ACHN (cell line): ENCODE data around the gene IL19.
A peak's percentile ranks its signal among the peaks of the same experiment; 100 is the strongest.
"Not testable (repeated sequence)": the region's sequence is repeated elsewhere in the genome, so short reads cannot be mapped to it uniquely, and the experiment has no call there.

ENCODE experiments used
- DNase-seq: peaks from one replicate; pipeline ENCODE4 v3.0.0-alpha.2; 2015
- in situ Hi-C: cut with HindIII; loops from 2 replicates; pipeline ENCODE4 v1.10.0; 2017; ENCODE audit warnings: low sequenced_read_pairs, low pct_ligation_motif_present, low pct_unique_long_range_greater_than_20kb

The IL19 gene

DNA sequence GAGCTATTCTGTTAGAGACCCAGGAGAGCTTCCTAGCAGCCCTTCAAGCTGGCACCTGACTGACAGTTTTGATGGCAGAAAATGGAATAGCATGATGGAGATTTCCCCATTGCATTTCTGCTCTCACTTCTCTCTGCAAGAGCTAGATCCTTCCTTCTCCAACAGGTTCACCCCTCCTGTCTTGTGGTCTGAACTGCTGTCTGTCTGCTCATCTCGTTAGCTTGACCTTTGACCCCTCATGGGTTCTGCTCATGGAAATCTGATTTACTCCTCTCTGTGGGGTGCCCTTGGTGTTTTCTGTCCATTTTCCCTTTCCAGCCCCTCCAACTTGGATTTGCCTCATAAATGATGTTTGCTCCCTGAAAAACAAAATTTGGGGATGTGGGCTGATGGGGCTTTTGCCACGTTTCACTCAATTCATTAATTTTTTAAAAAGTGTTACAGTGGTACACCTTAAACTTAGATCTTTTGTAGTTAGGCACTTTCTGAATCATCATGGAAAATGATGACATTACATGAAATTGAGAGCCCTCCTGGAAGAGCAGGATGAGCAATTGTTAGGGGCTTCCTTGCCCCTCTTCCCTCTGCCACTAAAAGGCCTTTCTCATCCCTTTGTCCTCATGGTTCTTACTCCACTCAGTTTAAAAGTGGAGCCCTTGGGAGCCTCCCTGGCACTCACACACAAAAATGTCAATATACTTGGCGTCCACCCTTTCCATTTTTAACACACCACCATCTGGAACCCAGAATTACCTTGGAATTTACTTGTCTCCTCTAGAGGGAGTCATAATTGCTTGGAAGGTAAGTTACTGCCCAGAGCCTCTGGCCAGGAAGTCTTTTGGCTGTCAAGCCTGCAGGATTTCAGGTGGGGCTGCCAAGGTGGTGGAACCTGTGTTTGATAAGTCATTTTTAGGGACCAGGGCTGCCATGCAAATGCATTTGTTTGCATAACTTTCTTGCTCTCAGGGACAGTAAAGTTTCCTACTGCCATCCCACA, 31.9 kb upstream of the IL19 start:
- in situ Hi-C loops, result no loop called here
- peak; percentile 39 for DNase-seq

DNA sequence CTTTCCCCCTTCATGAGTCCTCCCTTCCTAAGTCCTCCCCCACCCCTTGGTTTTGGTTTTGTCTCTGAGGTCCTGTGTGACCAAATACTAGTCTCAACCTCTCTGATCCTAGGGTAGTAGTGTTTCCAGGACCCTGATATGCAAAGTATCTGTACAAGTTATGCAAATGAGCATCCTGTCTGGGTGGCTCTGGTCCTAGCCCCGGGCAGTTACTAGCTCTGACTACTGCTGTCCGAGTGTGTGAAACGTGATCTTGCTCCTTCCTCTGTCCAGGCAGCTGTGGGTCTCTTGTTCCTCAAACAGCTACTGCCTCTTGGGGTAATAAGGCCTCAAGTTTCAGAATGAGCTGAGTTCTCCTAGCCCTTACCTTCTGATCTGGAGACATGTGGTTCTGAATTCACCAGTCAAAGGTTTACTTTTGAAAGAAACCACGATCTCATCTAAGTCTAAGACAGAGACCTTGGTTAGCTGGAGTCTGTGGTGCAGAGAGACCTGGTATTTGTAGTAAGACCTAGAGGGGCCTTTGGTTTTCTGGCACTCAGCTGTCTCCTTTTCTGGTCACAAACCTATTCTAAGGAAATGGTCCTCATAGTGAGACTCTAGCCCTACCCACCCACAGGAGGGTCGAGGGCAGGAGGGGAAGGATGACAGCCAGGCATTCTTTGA, 31.0 kb upstream of the IL19 start:
- no peak for DNase-seq
- in situ Hi-C loops, result no loop called here

DNA sequence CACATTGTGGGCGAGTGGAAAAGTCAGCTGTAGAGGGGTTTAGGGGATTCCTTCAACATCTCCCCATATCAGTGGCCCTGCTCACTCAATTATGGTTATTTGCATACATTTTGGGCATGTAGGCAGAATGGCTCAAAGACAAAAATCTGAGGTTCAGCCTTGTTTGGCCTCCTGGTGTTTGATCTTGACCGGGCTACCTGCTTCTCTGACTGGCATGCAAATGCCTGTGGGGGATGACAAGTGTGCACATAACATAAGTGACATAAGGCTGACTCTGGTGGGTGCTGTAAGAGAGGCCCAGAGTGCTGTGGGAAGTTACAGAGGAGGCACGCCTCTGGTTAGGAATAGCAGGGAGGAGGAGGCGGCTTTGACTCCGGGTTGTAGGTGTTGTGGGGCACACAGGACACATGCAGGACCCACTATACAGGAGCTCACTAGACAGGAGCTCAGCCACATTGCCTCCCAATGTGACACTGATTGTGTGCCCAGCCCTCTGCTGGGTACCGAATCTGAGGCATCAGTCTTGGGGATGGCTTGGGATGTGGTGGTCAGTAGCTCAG, 29.4 kb upstream of the IL19 start:
- no peak for DNase-seq
- in situ Hi-C loops, result no loop called here

DNA sequence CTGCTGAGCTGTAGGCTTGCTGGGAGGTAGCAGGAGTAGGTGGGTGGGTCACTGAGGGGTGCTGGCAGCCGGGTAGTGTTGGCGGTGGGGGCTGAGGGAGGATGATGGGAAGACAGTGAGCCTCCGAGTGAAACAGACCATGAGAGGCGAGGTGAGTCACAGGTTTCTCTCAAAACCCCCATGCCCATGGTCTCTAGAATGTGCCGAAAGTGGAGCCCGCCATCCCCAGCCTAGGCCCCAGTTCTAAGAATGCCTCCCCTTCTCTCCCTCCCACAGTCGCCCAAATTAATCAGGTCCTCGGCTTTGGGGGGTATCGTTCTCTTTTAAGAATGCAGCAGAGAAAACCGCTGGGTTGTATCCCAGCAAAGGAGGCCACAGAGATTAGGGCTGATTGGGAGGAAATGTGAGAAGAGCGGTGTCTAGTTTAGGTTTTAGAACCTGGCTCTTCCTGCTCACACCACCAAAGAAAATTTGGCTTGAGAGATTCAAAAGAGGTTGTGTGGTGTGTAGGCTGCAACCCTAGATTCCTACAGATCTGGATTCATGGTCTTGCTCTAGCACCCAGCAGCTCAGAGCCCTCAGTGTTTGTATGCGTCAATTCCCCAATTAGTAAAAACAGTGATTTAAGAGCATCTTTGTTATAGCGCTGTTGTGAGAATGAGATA, 27.7 kb upstream of the IL19 start:
- in situ Hi-C loops, result no loop called here
- DNase-seq, result no peak

DNA sequence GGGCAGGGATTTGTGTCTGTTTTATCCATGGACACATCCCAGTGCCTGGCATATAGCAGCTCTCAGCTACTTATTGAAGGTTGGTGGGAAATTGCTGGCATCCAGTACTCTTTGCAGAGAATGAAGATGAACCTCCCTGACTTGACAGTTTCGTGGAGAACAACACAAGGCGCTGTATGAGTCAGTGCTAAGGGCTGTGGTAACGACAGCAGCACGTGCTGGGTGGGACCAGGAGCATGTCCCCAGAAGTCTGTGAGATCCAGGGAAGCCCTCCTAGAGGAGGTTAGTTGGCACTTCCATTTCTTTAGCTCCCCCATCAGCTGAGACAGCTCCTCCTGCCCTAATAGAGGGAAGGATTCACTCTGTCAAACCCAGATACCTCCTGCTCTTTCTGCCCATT, 25.9 kb upstream of the IL19 start:
- in situ Hi-C loops, result no loop called here
- no peak for DNase-seq

DNA sequence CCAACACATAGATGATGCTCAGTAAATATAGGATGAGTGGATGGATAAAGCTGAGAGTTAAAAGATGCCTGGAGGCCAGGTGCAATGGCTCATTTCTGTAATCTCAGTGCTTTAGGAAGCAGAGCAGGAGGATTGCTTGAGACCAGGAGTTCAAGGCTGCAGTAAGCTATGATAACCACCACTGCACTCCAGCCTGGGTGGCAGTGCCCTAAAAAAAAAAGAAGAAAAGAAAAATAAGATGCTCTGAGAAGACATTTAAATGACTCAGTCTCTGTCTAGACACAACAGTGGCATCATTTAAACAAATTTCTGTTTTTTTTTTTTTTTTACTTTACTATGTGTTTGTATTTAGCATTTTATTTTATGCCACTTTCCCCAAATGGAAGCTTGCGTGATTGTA, 25.3 kb upstream of the IL19 start:
- in situ Hi-C loops, result no loop called here
- DNase-seq, result no peak

DNA sequence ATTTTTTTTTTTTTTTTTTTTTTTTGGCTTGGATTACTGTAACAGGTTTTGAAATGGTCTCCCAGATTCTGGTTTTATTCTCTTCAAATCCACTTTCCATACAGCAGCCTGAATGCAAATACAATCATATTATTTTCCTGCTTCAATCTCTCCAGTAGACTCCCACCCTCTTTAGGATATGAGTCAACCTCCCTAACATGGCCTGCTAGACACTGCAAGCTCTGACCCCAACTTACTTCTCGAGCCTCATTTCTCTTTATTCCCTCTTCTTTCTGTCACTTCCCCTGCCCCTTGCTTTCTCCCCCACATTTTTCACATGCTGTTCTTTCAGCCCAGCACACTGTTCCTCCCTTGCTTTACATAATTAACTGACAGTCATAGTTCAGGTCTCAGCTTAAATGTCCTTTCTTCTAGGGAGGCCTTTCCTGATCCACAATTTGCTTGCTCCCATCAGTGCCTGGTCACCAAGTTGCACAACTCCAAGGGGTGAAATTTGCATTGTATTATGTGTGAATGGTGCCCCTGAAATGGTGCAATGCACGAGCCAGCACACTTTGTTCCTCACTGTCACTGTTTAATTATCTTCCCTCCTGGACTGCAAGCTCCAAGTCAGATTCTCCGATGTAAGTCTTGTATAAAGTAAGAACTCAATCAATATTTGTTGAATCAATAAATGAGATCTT, 22.1 kb upstream of the IL19 start:
- in situ Hi-C loops, result no loop called here
- no peak for DNase-seq

DNA sequence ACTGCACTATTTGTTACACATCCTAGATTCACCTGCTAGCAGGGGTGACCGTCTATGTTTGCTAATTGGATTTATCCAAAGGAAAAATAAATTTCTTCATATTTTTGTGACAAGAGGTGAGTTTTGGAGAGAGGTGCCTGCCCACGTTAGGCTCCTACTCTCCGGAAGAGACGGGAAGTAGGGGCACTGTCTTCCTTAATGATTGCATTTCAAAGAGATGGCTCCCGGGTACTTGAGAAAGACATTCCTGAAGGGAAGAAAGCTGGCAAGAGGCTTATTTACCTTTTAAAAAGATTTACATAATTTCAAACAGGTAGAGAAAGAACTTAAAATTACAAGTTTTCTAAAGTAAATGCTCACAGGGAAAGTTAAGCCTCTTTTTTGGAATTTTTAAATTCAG, 18.7 kb upstream of the IL19 start:
- DNase-seq, result no peak
- in situ Hi-C loops, result no loop called here

DNA sequence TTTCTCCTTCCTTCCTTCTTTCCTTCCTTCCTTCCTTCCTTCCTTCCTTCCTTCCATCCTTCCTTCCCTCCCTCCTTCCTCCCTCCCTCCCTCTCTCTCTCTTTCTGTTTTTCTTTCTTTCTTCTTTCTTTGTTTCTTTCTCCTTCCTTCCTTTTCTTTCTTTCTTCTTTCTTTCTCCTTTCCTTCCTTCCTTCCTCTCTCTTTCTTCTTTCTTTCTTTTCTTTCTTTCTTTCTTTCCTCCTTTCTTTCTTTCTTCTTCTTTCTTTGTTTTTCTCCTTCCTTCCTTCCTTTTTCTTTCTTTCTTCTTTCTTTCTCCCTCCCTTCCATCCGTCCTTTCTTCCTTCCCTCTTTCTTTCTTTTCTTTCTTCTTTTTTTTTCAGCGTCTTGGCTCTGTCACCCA, 18.1 kb upstream of the IL19 start:
- in situ Hi-C loops, result no loop called here
- no peak for DNase-seq

DNA sequence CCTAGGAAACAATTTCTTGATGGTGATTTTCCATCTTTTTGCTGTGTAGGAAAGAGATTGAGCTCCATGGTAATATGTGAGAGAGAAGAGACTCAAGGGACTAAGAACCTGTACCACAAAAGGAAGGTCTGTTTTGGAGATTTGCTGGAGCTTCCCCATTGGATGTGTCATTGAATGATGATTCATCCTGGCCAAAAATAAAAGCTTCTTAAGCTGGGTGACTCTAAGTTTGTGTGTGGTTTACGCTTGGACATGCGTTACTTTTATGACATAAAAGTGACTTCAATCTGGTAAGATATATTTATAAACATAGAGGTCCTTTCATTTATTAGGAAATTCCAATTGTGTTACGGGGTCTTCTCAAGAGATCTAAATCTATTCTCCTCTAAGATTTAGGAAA, 17.4 kb upstream of the IL19 start:
- DNase-seq, result no peak
- in situ Hi-C loops, result no loop called here

DNA sequence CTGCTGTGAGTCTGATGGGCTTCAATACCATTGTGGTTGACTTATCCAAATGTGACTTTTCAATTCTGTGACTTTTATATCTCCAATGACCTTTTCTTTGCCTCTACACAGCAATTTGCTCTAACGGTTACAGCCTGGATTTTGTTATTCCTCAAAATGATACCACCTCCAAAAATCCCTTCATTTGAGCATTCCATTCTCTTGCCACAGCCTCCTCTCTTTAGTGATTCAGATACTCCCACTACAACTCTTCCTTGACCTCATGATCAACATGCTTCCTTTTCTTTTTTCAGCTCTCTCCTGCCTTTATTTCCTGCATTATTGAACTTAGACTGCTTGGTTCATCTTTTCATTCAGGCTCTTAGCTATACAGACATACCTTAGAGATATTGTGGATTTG, 16.6 kb upstream of the IL19 start:
- DNase-seq, result no peak
- in situ Hi-C loops, result no loop called here

DNA sequence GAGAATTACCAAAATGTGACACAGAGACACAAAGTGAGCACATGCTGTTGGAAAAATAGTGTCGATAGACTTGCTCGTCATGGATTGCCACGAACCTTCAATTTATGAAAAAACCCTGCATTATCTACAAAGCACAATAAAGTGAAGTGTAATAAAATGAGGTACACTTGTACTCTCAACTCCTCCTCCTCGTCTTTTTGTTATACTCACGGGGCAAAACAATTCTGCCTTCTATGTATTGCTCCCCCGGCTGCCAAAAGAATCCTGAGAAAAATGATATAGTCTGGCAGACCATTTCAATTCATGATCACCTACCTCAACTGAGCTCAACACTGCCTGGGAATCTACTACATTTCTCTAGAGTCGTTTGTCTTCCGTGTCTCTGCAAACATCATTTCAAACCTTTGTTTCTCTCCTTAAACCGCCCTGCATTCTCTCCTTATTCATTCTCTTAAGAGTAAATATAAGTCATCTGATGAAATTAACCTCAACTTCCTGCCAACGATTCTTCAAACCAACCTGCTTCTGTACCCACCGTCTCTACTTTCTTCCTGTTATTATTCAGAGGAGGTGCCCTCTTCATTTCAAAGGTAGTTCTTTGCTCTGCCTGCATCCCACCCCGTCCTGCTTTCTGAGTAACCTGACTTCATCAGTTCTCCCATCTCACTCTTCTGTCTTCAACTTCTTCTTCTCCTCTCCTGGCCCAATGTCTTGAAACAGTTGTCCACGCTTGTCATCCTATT, 12.9 kb upstream of the IL19 start:
- in situ Hi-C loops, result no loop called here
- no peak for DNase-seq

DNA sequence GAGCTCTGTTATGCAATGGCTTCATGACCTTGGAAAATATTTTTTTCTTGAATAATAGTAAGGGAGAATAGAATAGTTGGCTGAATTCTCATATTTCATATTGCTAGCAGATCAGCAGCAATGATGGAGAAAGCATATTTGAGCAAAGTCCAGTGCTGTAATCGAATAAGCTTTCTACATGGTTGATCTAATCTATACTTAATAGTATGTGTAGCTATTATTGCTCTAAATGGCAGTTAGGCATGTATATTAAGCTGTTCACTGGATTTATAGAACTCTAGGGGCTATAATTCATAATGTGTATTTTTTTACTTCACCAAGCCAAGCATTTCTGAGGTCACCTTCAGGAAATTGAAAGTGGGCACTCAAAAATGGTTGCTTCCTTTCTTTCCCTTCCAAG, 10.0 kb upstream of the IL19 start:
- in situ Hi-C loops, result no loop called here
- DNase-seq, result no peak

DNA sequence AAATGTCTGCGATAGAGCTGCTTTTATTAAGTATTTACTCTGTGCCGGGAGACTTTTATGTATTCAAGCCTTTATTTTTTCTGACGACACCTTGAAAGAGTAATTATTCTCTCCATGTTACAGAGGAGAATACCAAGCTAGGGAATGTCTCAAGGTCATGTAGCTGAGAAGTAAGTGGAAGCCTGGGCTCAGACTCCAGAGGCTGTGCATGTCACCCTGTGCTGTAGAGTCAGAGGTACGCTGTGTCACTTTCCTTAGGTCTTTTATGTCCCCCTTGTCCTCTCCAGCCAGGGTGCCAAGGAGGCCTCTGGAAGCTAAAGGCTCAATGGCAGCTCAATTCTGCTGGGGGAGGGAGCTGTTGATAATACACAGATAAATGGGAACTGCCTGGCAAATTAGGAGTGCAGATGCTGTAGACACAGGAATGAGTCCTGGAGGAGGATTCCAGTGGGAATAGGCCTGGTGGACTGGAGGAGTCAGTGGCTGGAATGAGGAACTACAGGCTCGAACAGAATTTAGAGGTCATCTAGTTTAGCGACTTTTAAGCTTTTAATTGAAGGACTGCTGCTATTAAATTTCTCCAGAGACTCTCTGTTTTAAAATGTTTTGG, 9.3 kb upstream of the IL19 start:
- no peak for DNase-seq
- in situ Hi-C loops, result no loop called here

DNA sequence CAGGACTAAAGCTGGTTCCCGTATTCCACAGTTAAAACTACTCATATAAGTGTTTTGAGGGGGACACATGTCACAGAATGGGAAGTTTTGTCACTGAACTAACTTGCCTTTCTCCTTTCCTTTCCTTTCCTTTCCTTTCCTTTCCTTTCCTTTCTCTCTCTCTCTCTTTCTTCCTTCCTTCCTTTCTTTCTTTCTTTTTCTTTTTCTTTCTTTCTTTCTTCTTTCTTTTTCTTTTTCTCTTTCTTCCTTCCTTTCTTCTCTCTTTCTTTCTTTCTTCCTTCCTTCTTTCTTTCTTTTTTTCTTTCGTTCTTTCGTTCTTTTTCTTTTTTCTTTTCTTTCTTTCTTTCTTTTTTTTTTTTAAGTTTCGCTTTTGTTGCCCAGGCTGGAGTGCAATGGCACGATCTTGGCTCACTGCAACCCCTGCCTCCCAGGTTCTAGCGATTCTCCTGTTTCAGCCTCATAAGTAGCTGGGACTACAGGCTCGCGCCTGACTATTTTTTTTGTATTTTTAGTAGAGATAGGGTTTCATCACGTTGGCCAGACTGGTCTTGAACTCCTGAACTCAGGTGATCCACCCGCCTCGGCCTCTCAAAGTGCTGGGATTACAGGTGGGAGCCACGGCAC, 7.7 kb upstream of the IL19 start:
- DNase-seq, result not testable (repeated sequence)

DNA sequence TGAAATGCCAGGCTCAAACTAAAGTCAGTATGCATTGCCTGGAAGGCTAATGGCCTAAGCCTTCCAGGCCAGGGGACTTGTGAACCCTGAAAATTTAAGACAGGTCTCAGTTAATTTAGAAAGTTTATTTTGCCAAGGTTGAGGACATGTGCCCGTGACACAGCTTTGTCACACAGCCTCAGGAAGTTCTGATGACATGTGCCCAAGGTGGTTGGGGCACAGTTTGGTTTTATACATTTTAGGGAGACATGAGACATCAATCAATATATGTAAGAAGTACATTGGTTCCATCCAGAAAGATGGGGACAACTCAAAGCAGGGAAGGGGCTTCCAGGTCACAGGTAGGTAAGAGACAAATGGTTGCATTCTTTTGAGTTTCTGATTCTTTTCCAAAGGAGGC, 4.8 kb upstream of the IL19 start:
- in situ Hi-C loops, DNase-seq: not testable (repeated sequence)

More for the DNA sequence above, 7.7 kb upstream of the IL19 start:
- in situ Hi-C loops, result not testable (repeated sequence)

DNA sequence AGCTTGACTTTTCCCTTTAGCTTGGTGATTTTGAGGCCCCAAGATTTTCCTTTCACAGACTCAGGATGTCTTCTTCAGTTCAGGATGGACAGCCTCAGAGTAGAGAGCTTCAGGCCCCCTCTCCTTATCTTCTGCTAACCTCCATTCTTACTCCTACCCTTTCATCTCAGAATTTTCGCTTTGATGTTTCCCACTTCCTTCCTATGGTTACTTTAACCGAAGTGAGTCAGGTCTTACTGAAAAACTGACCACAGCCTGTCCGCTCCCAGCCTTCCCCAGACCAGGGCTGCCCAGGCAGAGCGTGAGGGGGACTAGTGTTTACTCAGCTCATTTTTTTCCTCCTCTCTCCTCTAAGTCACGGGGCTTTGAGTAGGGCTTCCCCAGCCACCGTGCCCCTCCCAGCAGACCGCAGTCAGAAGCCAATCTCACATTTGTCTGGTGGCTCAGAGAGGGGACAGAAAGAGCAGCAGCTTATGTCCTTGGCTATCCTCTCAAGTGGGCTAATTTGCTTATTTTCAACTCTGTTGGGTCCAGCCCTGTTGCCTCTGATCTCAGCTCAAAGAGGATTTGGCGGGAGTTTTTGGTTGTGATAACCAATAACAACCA, 4.2 kb upstream of the IL19 start:
- in situ Hi-C loops, result no loop called here
- DNase-seq, result peak; percentile 10
